GM19023 (cell line): ENCODE measurements around the gene KIAA2012.

Source experiments
- ATAC-seq: cut with Tn5 transposase; IDR thresholded peaks from one replicate; pipeline ENCODE4 v1.9.1; 2021; ENCODE audit warnings: mild to moderate bottlenecking, moderate library complexity; ENCODE audit not compliant: unreplicated experiment

Gene KIAA2012

GRCh38 chr2:202141329-202141947 lies 68.4 kb downstream of the KIAA2012 start:
- ATAC-seq = no peak

GRCh38 chr2:202142540-202142939 lies 69.5 kb downstream of the KIAA2012 start:
- ATAC-seq = no peak

- ATAC-seq = no peak
These were observed 74.7 kb downstream of the KIAA2012 start for GRCh38 chr2:202147775-202148174.

- no peak for ATAC-seq
These were observed 75.6 kb downstream of the KIAA2012 start for GRCh38 chr2:202148515-202149154.

- ATAC-seq = no peak
These were observed 76.2 kb downstream of the KIAA2012 start for GRCh38 chr2:202149155-202149762.

- ATAC-seq = no peak
These were observed 76.9 kb downstream of the KIAA2012 start for GRCh38 chr2:202149936-202150335.

GRCh38 chr2:202152104-202152715 lies 79.2 kb downstream of the KIAA2012 start:
- ATAC-seq = no peak

GRCh38 chr2:202154613-202155012 lies 81.6 kb downstream of the KIAA2012 start:
- ATAC-seq = no peak

- no peak for ATAC-seq
These were observed 84.3 kb downstream of the KIAA2012 start for GRCh38 chr2:202157211-202157990.

- no peak for ATAC-seq
These were observed 85.7 kb downstream of the KIAA2012 start for GRCh38 chr2:202158796-202159195.

GRCh38 chr2:202161151-202161835 lies 88.2 kb downstream of the KIAA2012 start:
- ATAC-seq = no peak

GRCh38 chr2:202164411-202164810 lies 91.4 kb downstream of the KIAA2012 start:
- no peak for ATAC-seq

GRCh38 chr2:202165208-202165607 lies 92.2 kb downstream of the KIAA2012 start:
- no peak for ATAC-seq

- no peak for ATAC-seq
These were observed 92.9 kb downstream of the KIAA2012 start for GRCh38 chr2:202165945-202166344.

- ATAC-seq = no peak
These were observed 96.1 kb downstream of the KIAA2012 start for GRCh38 chr2:202169131-202169530.

GRCh38 chr2:202169832-202170424 lies 96.9 kb downstream of the KIAA2012 start:
- ATAC-seq = no peak

- ATAC-seq = no peak
These were observed 98.3 kb downstream of the KIAA2012 start for GRCh38 chr2:202171241-202171825.

- ATAC-seq = peak; percentile 81
These were observed 99.6 kb downstream of the KIAA2012 start for GRCh38 chr2:202172439-202173211.

- no peak for ATAC-seq
These were observed 105.4 kb downstream of the KIAA2012 start for GRCh38 chr2:202178346-202178958.
